Measurements from ENCODE around the gene MRPL40.
"Not testable (repeated sequence)": the region's sequence is repeated elsewhere in the genome, so short reads cannot be mapped to it uniquely, and the experiment has no call there.

Gene MRPL40

DNA sequence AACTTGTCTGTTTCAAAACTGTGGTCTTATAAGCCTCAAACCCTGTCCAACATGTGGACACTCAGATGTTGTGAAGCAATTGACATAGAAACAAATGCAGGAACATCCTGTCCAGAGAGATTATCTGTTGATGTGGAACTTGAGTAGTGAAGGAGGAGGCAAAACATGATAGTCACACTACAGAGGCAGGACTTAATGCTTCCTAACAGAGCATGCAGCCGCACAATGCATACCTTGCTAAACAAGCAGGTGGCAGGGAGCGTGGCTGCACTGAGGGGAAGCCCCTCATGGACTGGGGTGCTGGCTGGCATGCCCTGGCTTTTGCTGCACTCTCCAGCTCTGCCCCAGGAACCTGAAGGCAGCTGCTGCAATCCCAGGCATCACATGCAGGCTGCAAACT, 9.8 kb downstream of the MRPL40 start:
- DNase-seq, result no peak

DNA sequence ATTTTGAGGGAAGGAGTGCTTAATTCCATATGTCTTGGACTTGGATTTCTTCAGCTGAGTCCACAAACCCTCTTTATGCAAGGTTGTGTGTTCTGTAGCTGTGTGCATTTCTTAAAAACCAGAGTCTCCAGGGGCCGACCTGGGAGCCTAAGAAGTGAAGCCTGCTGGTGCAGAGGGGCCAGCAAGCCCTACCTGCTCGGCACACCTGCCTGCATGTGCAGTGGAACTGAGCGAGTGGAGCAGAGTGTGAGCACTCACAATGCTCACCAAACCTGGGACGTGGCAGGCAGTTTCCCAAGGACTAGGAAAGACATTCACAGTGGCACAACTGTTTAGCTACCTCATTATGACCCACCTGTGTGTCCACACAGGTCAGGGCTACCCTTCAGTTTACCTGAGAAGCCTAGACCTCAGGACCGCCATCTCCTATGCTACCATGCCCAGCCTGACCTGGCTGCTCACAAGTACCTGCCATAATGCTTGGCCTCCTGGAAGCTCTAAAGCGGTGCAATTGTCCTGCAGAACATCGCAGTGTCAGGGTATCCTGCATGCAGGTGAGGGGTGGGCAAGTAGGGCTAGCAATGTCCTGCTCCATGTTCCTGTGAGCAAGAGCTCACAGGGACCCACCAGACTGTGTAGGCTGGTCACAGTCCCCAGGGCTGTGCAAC, 11.3 kb downstream of the MRPL40 start:
- no peak for DNase-seq

DNA sequence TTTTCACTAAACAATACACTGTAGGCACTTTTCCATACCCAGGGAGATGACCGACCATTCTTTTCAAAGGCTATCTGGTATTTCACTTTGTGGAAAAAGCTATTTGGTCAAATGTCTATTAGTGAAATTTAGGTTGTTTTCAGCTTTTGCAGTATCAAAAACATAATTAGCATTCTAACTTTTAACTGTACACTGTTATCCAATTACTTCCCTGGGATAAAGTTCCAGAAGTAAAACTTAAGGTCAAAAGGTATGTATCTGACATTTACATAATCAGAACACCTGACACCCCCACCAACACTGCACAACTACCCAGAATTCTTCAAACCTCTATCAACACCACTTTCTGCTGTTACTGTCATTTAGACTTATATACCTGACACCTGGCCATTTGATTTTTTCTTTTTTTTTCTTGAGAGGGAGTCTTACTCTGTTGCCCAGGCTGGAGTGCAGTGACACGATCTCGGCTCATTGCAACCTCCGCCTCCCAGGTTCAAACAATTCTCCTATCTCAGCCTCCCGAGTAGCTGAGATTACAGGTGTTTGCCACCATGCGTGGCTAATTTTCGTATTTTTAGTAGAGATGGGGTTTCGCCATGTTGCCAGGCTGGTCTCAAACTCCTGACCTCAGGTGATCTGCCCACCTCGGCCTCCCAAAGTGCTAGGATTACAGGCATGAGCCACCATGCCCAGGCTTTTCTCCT, 13.1 kb downstream of the MRPL40 start:
- not testable (repeated sequence) for DNase-seq

DNA sequence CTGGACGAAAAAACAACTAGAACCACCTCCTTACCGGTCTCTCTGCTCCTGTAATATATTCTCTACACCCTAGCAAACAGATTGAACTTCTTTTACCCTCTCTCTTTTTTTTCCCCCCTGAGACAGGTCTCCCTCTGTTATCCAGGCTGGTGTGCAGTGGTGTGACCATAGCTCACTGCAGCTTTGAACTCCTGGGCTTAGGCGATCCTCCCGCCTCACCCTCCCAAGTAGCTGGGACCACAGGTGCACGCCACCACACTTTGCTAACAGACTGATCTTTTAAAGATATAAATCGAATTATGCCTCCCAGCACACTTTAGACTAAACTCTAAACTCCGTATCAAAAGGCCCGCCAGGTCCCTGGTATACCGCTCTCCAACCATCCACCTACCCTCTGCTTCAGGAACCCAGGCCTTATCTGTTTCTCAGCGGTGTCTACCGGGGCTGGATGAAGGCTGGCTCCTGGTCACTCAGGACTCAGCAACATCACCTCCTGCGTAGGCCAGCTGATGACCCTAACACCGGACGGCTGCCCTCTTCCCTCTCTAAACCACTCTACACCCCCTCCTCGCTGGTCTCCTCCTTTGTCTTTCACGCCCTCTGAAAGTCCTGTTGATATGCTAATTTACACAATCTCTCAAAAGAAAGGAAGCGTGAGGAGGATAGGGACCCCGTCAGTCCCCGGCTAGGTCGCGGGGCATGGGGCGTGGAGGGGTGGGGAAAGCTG, 14.4 kb downstream of the MRPL40 start:
- no peak for DNase-seq

DNA sequence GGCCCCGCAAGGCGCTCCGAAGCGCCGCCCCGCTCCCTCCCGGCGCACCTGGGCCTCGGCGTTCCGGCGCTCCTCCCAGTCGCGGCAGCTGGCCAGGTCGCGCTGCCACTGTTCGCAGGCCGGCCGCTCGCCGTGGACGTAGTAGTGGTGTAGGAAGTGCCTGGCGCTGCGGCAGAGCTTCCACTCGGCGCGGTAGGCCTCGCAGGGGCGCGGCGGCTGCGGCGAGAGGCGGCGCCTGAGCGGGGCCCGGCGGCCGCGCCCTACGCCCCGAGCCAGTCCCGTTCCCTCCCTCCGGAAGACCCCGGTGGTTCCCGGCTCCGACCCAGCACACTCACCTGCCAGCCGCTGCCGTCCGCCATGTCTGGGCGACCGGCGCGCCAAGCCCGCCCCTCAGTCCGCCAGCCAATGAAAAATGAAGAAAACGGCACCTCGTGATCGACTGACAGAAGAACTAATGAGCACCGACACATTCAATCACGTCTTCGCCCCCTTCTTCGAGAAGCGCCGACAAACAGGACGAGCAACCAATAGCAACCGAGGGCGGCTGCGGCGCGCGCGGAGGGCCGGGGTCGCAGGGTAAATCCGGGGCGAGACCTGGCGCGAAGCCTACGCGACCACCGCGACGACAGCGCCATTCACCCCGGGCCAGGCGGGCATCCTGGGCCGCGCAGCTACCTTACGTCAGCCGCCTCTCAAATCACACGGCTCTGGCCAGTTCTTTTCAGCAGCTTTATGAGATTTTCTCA, 15.2 kb downstream of the MRPL40 start, which contains the start of gene C22orf39:
TSS of gene C22orf39 (minus strand) at position 382 of the 746 bp plus-strand sequence. CDS start at position 359, 23 bp downstream.
- DNase-seq, result peak; percentile 92 to 95

DNA sequence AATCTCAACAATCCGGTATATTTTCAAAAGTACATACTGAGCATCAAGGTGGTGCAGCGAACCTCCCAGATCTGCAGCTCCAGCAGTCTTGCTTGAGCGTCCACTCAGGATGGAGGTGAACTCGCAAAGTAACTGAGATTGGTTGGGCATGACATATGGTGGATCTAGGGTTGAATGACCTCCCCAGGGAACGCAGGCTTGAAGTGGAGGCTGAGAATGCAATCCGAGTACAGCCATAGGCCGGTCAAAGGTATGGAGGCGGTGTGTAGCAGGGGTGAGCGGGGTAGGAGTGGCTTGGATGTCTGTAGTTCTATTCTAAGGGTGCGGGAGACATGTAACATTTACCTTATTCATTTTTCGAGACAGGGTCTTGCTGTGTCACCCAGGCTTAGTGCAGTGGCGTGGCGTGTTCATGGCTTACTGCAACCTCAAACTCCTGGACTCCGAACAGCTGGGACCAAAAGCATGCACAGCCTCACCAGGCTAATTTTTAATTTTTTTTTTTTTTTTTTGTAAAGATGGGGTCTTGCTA, 15.8 kb downstream of the MRPL40 start:
- peak; percentile 18 to 46 for DNase-seq

DNA sequence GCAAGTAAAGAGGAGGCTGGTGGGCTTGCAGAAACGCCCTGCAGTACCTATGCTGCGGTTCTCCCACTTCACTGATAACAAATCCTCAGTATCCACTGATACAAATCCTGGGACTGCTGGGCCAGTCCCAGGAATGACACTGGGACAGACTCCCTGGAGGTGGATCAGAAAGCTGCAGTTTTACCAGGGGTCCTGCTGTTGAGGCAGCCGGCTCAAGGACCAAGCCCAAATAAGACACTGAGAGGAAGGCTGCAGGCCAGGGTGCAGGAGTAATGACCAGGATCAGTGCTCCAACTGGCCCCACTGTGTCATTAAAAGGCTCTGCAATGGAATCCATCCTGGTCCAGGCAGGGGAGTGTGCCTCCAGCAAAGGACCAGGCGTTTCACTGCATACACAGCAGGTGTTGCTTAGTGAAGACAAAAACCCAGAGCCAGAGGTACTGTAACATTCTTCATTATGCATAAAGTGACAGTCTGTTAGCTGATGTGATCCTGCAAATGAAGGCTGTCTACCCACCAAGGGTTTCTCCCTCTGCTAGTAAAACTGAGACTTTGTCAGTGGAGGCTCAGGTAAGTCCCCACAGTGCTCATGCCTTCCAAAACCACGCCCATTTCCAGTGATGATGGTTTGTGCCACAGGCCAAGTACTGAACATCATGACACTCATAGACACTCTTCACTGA, 16.5 kb downstream of the MRPL40 start:
- peak in 1 of 2 donors; percentile 8 for DNase-seq

DNA sequence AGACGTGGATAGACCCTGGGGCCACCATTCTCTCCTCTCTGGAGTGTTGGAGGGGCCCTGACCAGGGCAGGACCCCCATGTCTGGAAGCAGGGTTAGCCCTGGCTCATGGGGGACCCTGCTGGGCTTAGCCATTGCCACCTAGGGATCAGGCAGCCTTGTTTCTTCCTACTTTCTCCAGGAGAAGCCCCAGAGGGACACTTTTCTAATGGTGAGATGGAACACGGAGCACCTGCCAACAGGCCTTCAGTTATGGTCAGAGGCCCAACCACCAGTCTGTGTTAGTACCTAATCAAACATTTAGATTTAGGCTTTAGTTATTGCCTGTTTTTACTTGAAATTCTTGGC, 17.1 kb downstream of the MRPL40 start:
- DNase-seq, result no peak

DNA sequence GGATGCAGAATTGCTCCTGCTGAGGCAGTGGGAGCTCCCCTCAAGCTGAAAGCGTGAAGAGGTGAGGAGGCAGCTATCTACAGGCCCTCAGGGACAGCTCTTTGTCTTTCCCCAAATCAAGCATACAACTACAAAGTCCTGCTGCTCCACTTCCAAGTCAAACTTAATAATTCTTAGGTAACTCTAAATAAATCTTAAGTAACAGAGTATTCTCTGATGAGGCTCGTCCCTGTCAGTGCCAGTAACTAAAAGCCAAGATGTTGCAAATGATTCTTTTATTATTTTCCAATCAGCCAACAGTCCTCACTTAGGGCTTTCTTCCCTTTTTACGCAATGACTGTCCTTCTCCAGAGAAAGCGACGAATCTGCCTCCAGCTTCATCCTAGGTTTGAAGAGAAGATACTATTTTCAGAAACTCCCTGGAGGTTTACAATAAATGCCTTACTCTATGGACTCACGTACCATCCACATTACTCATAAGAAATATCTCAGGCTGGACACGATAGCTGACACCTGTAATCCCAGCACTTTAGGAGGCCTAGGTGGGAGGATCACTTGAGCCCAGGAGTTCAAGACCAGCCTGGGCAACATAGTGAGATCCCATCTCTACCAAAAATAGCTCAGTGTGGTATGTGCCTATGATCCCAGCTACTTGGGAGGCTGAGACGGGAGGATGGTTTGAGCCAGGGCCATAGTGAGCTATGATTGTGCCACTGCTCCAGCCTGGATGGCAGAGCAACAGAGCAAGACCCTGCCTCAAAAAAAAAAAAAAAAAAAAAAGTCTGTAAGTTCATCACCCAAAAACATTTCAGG, 18.2 kb downstream of the MRPL40 start:
- DNase-seq, result no peak

DNA sequence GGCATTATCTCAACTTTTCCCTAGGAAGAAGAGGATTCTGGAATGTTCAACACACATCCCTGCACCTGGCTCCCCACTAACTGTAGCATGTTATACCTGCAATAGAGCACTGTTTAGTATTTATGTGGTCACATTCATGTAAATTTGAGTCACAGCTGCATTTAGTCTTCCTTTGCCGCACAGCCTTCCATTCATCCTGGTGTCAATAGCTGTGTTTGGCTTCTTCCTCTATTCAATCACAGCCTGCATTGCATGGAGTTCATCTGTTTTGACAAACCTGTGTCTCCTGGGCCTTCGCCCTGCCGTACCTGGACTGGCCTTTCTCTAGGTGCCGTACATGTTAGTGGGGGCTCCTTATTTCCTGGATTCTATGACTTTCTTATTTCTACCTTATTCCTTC, 19.2 kb downstream of the MRPL40 start:
- DNase-seq, result no peak

DNA sequence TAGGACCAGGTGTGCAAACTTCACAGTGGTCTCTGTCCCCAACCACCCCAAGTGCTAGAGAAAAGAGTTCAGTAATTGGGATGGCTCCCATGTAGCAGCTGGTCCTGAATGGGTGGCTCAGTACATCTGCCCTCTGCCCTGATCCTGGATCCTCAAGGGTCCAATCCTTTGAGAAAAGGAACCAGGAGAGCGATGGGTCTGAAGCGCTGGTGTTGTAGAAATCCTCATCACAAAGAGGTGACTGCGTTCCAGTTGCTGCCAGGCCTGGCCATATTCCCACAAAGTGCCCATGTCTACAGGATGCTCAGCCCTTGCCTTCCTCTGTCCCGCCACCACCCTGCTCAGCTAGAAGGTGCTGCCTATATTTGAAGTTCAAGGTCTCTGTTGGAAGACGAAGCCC, 21.4 kb downstream of the MRPL40 start:
- no peak for DNase-seq

DNA sequence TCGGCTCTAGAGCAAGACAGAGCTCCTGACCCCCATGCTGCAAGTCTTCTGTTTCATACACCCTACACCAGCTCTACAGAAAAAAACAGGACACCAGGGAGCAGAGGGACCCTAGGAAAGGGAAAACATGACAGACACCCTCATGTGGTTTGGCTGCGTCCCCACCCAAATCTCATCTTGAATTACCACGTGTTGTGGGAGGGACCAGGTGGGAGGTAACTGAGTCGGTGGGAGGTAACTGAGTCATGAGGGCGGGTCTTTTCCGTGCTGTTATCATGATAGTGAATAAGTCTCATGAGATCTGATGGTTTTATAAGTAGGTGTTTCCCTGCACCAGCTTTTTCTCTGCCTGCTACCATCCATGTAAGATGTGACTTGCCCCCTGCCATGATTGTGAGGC, 21.8 kb downstream of the MRPL40 start:
- DNase-seq, result no peak

DNA sequence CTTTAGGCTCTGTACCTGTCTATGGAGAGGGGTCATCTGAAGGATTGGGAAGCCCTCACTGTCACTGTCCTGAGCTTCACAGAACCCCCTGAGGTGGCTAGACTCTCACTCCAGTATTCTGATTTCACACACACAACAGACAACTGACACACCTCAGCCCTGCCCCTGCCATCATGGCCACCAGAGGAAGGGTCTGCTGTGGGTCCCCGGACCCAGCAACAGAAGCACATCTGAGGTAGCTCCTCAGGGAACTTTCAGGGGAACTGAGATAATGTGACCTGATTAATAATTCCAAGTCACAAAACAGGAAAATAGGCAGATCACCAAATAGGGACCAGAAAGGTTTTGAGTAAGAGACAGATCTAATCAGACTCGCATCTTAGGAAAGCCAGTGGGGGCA, 22.7 kb downstream of the MRPL40 start:
- DNase-seq, result no peak

DNA sequence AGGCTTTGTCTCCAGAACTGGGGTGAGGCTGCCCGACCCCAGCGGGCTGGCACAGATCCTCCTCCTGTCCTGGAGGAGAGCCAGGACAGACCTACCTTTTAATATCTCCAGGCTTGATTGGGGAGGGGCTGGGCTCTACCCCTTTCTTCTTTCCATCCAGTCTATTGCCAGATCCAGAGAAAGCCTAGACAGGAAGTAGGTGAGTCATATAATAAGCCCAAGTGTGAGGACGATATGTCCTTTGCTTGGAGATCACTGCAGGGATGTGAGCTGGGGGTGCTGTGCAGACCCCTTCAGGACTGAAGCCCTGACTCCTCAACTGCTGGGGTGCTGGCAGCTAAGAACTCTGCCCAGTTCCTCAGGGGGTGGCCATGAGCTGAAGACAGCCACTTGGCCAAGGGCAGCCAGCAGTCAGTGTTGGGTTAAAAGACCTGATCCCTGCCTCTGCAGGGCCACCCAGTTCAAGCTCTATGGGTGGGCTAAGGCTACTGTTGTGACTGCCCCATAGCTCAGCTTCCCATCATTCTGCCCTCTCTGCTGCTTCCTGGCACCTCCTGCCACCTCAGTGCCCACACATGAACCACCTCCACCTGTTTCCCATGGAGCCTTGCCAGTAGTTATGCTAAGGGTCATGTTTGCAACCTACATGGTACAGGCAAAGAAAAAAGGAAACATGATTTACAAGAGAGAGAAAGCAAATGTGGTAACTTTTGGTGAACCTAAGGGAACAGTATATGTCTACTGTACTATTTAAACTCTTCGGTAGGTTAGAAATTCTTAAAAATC, 23.4 kb downstream of the MRPL40 start:
- no peak for DNase-seq

DNA sequence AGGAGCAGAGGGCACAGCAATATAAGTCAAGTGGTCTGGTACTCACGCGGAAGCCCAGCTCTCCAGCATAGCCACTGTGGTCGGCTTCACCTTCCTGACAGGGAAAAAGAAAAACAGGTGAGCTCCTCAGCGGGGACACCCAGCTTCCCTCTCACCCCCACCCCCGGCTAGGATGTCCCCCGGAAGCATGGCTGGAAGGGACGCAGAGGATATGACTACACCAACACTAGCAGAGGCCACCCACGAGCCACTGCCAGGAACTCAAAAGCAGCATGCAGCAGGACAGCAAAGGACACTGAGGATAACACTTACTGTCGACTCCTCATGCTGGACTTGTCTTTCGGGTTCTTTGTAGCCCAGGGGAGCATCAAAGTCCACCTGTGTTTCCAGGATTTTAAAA, 24.2 kb downstream of the MRPL40 start:
- DNase-seq, result no peak

DNA sequence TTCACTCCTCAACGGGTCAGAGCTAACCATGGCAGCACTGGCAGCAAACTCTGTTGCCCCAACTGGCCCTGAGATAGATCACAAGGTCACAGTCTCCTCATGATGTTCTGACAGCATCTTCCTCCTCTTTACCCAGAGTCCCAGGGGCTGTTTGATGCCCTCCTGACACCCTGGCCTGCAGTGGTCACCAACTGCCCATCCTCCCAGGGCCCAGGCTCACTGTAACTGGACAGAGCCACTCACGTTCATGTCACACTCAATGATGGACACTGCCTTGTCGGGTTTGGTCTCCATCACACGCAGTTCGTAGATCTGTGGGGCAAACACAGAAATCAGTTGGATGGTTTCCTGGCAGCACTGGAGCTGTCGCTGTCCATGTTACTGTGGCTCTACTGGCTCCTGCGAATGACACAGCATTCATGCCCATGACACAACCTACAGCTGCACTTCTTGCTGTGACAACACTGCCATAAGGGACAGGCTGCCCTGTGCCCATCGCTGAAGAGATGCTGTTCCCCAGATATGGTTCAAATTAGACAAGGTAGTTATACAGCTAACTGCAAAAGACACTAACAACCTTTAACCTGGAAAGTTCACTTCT, 25.6 kb downstream of the MRPL40 start:
- DNase-seq, result no peak

DNA sequence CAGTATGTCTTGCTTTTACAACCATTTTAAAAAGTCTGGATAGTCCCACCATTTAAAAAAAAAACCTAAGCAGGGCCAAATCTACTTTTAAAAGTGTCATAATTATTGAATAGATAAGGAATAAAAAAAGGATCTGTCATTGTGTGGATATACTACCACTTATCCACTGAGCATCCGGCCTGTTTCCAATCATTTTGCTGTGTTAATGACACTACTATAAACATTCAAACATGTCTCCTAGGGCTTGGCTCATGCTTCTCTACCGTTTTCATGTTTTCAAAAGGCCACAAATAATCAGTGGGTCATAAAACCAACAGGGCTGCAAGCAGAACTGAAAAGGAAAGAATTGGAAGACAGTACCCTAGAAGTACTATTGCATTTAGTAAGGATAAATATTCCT, 27.7 kb downstream of the MRPL40 start:
- DNase-seq, result no peak

DNA sequence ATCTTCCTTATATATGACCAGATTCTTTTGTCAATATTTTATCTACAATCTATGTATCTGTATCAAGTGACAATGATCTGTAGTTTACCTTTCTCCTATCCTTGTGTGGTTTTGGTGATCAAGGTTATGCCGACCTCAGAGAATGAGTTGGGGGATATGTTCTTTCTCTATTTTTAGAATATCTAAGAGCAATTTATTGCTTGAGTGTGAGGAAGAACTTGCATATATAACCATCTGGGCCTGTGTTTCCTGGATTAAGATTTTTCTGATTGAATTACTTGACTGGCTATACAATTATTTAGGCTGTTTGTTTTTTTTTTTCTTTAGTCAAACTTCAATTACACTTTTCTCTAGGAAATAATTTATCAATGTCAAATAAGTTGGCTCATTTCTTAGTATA, 29.2 kb downstream of the MRPL40 start:
- DNase-seq, result no peak

DNA sequence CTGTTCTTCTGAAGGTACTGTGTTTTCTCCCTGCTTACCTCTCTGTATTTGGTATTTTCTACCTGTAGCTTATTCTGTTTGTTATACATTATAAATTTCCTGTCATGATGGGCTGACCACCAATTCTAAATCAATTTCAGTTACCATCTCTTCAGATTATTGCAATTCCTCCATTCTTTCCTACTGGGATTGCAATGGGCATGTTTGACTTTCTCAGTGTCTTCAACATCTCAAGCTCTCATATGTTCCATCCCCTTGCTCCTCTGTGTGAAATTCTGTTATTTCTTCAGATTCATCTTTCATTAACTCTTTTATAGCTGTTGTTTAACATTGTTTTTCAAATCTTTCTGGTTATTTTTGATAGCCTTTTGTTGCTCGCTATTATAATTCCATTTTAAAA, 30.7 kb downstream of the MRPL40 start:
- no peak for DNase-seq
